Astrocyte (in vitro differentiated cells and primary cell): ENCODE results near the gene PKLR. TPM values are rescaled to one million over a fixed set of nuclear protein-coding genes. Genes with fewer than 3 reads are reported as not detected.
A peak's percentile ranks its signal among the peaks of the same experiment; 100 is the strongest.

ENCODE experiments used
- DNase-seq: peaks from one replicate; pipeline ENCODE4 v3.0.0-alpha.2; 2010; ENCODE audit warnings: low read depth
- FAIRE-seq: peaks from 2 replicates; lab custom pipeline; 2011; peaks lifted over from hg19 to GRCh38; lab: Jason Lieb, UNC
- H2AFZ ChIP-seq: 2 replicates; pipeline ENCODE4 v1.6.0; 2012; ENCODE audit warnings: low read depth, low read length, inconsistent platforms
- H3K27ac ChIP-seq: 2 replicates; pipeline ENCODE4 v1.5.1; 2011; ENCODE audit warnings: low read depth, low read length, inconsistent platforms
- H3K27me3 ChIP-seq: 2 replicates; pipeline ENCODE4 v1.6.0; 2011; ENCODE audit warnings: low read length, inconsistent platforms; ENCODE audit not compliant: insufficient read depth
- H3K36me3 ChIP-seq: 2 replicates; pipeline ENCODE4 v1.5.1; 2011; ENCODE audit warnings: low read length, inconsistent platforms; ENCODE audit not compliant: insufficient read depth
- H3K4me1 ChIP-seq: 2 replicates; pipeline ENCODE4 v1.5.1; 2011; ENCODE audit warnings: low read length, inconsistent platforms; ENCODE audit not compliant: insufficient read depth
- H3K4me2 ChIP-seq: 2 replicates; pipeline ENCODE4 v1.6.0; 2012; ENCODE audit warnings: low read length, inconsistent platforms
- H3K4me3 ChIP-seq: 2 replicates; pipeline ENCODE4 v1.5.1; 2011; ENCODE audit warnings: low read depth, mild to moderate bottlenecking, low read length, inconsistent platforms; ENCODE audit not compliant: insufficient read depth
- H3K79me2 ChIP-seq: 2 replicates; pipeline ENCODE4 v1.6.0; 2012; ENCODE audit warnings: mild to moderate bottlenecking, low read length, inconsistent platforms; ENCODE audit not compliant: insufficient read depth
- H3K9ac ChIP-seq: 2 replicates; pipeline ENCODE4 v1.6.0; 2012; ENCODE audit warnings: mild to moderate bottlenecking, low read length, inconsistent platforms
- H3K9me3 ChIP-seq: 2 replicates; pipeline ENCODE4 v1.5.1; 2012; ENCODE audit warnings: low read depth, mild to moderate bottlenecking, low read length, inconsistent platforms; ENCODE audit not compliant: insufficient read depth
- H4K20me1 ChIP-seq: 2 replicates; pipeline ENCODE4 v1.6.0; 2012; ENCODE audit warnings: low read length, inconsistent platforms; ENCODE audit not compliant: insufficient read depth
- H3K27ac Mint-ChIP-seq: one replicate; pipeline ENCODE4 v1.8.0; 2021; ENCODE audit warnings: mild to moderate bottlenecking, mixed read lengths; ENCODE audit not compliant: unreplicated experiment
- H3K27me3 Mint-ChIP-seq: one replicate; pipeline ENCODE4 v1.8.0; 2021; ENCODE audit warnings: low read depth, mixed read lengths; ENCODE audit not compliant: unreplicated experiment
- H3K36me3 Mint-ChIP-seq: one replicate; pipeline ENCODE4 v1.8.0; 2021; ENCODE audit warnings: low read depth, mixed read lengths; ENCODE audit not compliant: unreplicated experiment
- H3K4me1 Mint-ChIP-seq: one replicate; pipeline ENCODE4 v1.8.0; 2021; ENCODE audit warnings: low read depth, mixed read lengths; ENCODE audit not compliant: unreplicated experiment
- H3K4me3 Mint-ChIP-seq: one replicate; pipeline ENCODE4 v1.8.0; 2021; ENCODE audit warnings: mild to moderate bottlenecking, moderate library complexity, mixed read lengths; ENCODE audit not compliant: unreplicated experiment
- H3K9me3 Mint-ChIP-seq: one replicate; pipeline ENCODE4 v1.8.0; 2021; ENCODE audit warnings: mild to moderate bottlenecking, mixed read lengths; ENCODE audit not compliant: unreplicated experiment
- EZH2 ChIP-seq: IDR thresholded peaks from 2 replicates; pipeline ENCODE4 v1.6.1; 2012; ENCODE audit warnings: mild to moderate bottlenecking, low read length, inconsistent platforms; ENCODE audit not compliant: insufficient read depth
- total RNA-seq: library from RNA; stranded (reverse); gene quantifications from 2 replicates; pipeline ENCODE4 v1.2.1, GENCODE V29; 2021
- TF ChIP-seq, protein P1 (sequence below): IDR thresholded peaks from 2 replicates; pipeline ENCODE4 v1.5.1; 2011; ENCODE audit warnings: low read depth, mild to moderate bottlenecking, inconsistent platforms, low read length, moderate library complexity; ENCODE audit not compliant: insufficient read depth

PKLR gene
- total RNA-seq, 1 donor from 2014 or later, result not detected

DNA sequence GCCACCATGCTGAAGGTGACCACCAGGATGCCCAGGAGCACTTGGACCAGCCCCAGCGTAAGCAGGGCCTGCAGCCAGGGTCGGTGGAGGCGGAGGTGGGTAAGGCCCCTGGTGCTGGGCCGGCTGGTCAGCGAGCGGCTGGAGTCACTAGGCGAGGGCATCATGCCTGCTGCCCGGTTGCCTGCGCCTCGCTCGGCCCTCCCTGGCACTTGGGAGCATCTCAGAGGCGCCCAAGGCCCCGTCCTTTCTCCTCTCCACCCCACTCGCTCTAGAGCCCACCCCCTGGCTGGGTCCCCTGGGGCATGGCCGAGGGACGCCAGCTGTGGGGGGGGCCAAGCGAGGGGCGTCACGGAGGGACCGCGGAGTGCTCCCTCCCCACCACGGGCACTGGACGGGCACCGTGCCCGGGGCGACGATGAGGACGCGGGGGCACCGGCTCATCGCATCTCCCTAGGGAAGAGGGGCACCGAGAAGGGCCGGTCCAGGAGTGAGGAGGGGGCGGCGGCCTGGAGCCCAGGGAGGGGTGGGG is 46.5 kb downstream of the PKLR start:
- no peak for FAIRE-seq
- H2AFZ ChIP-seq, result peak overlapping the region; percentile 54

DNA sequence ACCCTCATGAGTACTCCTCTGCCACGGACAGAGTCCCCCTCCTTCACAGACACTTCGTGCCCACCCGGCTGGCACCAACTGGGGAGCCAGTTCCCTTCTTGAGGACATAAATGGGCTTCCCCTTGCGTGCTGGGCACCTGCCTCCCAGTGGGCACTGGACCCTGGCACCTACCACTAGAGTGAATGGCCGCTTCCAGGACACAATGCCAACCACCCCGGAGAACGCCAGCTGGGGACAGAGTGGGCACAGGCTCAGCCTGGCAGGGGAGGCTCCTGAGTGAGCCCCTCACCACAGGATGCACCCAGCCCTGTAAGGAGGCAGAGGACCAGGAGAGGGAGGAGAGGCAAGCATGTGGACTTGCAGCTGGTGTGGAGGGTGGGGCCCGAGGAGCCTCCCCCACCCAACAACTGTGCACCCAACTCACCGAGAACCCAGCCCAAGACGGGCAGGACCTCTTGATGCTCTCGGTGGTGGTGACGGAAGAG is 47.0 kb downstream of the PKLR start:
- Histone ChIP-seq H3K4me1 (peaks cover 28% of the 10 kb centered on the region), H2AFZ (peak overlapping the region; percentile 54), H3K79me2 (peaks cover 17% of the 10 kb centered on the region), H3K9me3 (no peaks in the 10 kb centered on the region), H3K27me3 (no peaks in the 10 kb centered on the region), H3K27ac (no peak overlapping the region), H3K4me3 (peak overlapping the region; percentile 79), H4K20me1 (no peaks in the 10 kb centered on the region), H3K9ac (peak overlapping the region; percentile 82), H3K4me2 (peak overlapping the region; percentile 97), H3K36me3 (peaks cover 5% of the 10 kb centered on the region)
- peak overlapping the region; percentile 80 for H3K4me3 Mint-ChIP-seq
- no peak for FAIRE-seq
- DNase-seq, result no peak
- H3K27ac Mint-ChIP-seq, result peak overlapping the region; percentile 77
- TF ChIP-seq, protein P1, sequence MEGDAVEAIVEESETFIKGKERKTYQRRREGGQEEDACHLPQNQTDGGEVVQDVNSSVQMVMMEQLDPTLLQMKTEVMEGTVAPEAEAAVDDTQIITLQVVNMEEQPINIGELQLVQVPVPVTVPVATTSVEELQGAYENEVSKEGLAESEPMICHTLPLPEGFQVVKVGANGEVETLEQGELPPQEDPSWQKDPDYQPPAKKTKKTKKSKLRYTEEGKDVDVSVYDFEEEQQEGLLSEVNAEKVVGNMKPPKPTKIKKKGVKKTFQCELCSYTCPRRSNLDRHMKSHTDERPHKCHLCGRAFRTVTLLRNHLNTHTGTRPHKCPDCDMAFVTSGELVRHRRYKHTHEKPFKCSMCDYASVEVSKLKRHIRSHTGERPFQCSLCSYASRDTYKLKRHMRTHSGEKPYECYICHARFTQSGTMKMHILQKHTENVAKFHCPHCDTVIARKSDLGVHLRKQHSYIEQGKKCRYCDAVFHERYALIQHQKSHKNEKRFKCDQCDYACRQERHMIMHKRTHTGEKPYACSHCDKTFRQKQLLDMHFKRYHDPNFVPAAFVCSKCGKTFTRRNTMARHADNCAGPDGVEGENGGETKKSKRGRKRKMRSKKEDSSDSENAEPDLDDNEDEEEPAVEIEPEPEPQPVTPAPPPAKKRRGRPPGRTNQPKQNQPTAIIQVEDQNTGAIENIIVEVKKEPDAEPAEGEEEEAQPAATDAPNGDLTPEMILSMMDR, result no peak
- no peak for TF ChIP-seq EZH2
- peaks cover 21% of the 10 kb centered on the region for H3K4me1 Mint-ChIP-seq
- no peaks in the 10 kb centered on the region for H3K27me3 Mint-ChIP-seq
- peaks cover 10% of the 10 kb centered on the region for H3K36me3 Mint-ChIP-seq
- H3K9me3 Mint-ChIP-seq, result no peaks in the 10 kb centered on the region

More for the DNA sequence above, 46.5 kb downstream of the PKLR start:
- Histone ChIP-seq H3K4me2 (peak overlapping the region; percentile 97), H3K79me2 (peaks cover 17% of the 10 kb centered on the region), H3K9ac (peak overlapping the region; percentile 82), H3K4me3 (peak overlapping the region; percentile 79), H3K27me3 (no peaks in the 10 kb centered on the region), H3K36me3 (peaks cover 7% of the 10 kb centered on the region), H3K4me1 (peaks cover 28% of the 10 kb centered on the region), H3K9me3 (no peaks in the 10 kb centered on the region), H3K27ac (peak overlapping the region; percentile 83), H4K20me1 (no peaks in the 10 kb centered on the region)
- no peak overlapping the region for H3K27ac Mint-ChIP-seq
- H3K36me3 Mint-ChIP-seq, result peaks cover 10% of the 10 kb centered on the region
- H3K9me3 Mint-ChIP-seq, result no peaks in the 10 kb centered on the region
- peak overlapping the region; percentile 82 for H3K4me3 Mint-ChIP-seq
- no peaks in the 10 kb centered on the region for H3K27me3 Mint-ChIP-seq
- peaks cover 21% of the 10 kb centered on the region for H3K4me1 Mint-ChIP-seq
- TF ChIP-seq, protein P1, result no peak
- no peak for TF ChIP-seq EZH2
- DNase-seq, result no peak

DNA sequence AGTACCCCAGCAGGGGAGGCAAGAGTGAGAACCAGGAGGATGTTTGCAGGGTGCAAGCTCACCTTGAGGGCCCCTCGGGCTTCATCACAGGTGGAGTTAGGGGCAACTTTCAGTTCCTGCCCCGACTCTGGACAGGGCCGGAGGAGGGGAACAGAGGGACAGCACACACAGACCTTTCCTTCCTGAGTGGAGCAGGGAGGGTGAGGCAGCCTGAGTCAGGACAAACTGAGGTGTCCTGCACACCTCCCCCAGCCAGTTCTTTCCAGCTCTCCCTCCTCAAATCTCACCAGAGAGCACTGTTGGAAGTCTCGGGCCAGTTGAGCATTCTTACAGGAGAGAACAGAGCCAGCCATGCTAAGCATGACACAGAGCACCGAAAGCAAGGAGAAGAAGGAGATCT is 47.4 kb downstream of the PKLR start:
- Mint-ChIP-seq H3K9me3 (no peaks in the 10 kb centered on the region), H3K4me1 (peaks cover 21% of the 10 kb centered on the region), H3K27me3 (no peaks in the 10 kb centered on the region), H3K4me3 (peak overlapping the region; percentile 80), H3K27ac (peak overlapping the region; percentile 77), H3K36me3 (peaks cover 10% of the 10 kb centered on the region)
- peaks cover 28% of the 10 kb centered on the region for H3K4me1 ChIP-seq
- H3K27me3 ChIP-seq, result no peaks in the 10 kb centered on the region
- DNase-seq (no peak), FAIRE-seq (no peak)
- H3K79me2 ChIP-seq, result peaks cover 17% of the 10 kb centered on the region
- H2AFZ ChIP-seq, result no peak overlapping the region
- H3K9ac ChIP-seq, result peak overlapping the region; percentile 82
- H3K27ac ChIP-seq, result no peak overlapping the region
- TF ChIP-seq EZH2, result no peak
- TF ChIP-seq, protein P1, result no peak
- no peaks in the 10 kb centered on the region for H3K9me3 ChIP-seq
- peak overlapping the region; percentile 79 for H3K4me3 ChIP-seq
- H3K36me3 ChIP-seq, result peaks cover 5% of the 10 kb centered on the region
- no peaks in the 10 kb centered on the region for H4K20me1 ChIP-seq
- H3K4me2 ChIP-seq, result peak overlapping the region; percentile 97
